Measurements from ENCODE around the gene IRF2.

IRF2 gene

GRCh38 chr4:184400891-184401290 lies 73.5 kb downstream of the IRF2 start:
- Histone ChIP-seq H3K36me3 (ENCODE audit: control insufficient read depth, insufficient read depth, low read length) (peaks cover 31% of the 10 kb centered on the region), H3K27me3 (replicated peaks; ENCODE audit: control insufficient read depth, insufficient read depth, low read length) (no peaks in the 10 kb centered on the region), H3K4me3 (replicated peaks; ENCODE audit: low read depth, low read length) (no peak overlapping the region)
- no peak for TF ChIP-seq CTCF (IDR thresholded peaks at IDR 0.05; ENCODE audit: insufficient read depth, low read length, poor library complexity, severe bottlenecking)
- DNase-seq (ENCODE audit: extremely low read depth, insufficient read length), result no peak

- no peak for TF ChIP-seq CTCF (IDR thresholded peaks at IDR 0.05; ENCODE audit: insufficient read depth, low read length, poor library complexity, severe bottlenecking)
- H3K4me3 ChIP-seq (replicated peaks; ENCODE audit: low read depth, low read length), result no peak overlapping the region
- peaks cover 29% of the 10 kb centered on the region for H3K36me3 ChIP-seq (ENCODE audit: control insufficient read depth, insufficient read depth, low read length)
- no peaks in the 10 kb centered on the region for H3K27me3 ChIP-seq (replicated peaks; ENCODE audit: control insufficient read depth, insufficient read depth, low read length)
- DNase-seq (ENCODE audit: extremely low read depth, insufficient read length), result no peak
Observed at GRCh38 chr4:184400375-184400870, 73.9 kb downstream of the IRF2 start.

DNA sequence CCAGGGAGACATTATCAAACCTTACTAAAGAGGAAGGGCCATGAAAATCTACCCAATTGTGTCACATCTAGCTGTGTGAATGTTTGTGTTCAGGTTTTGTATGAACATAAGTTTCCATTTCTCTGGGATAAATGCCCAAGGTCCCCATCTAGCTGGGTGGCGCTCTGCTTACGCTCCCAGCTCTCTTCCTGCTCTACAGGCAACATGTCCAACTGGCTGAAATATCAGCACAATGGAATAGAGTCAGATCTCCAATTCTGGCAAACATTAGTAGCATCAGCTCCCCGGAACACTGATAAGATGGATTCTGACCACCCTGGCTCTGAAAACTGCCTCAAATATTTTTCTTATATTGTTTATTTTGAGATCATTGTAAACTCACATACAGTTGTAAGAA lies 74.8 kb downstream of the IRF2 start:
- no peaks in the 10 kb centered on the region for H3K27me3 ChIP-seq (replicated peaks; ENCODE audit: control insufficient read depth, insufficient read depth, low read length)
- H3K36me3 ChIP-seq (ENCODE audit: control insufficient read depth, insufficient read depth, low read length), result peaks cover 23% of the 10 kb centered on the region
- no peak for TF ChIP-seq CTCF (IDR thresholded peaks at IDR 0.05; ENCODE audit: insufficient read depth, low read length, poor library complexity, severe bottlenecking)
- no peak for DNase-seq (ENCODE audit: extremely low read depth, insufficient read length)
- no peak overlapping the region for H3K4me3 ChIP-seq (replicated peaks; ENCODE audit: low read depth, low read length)

DNA sequence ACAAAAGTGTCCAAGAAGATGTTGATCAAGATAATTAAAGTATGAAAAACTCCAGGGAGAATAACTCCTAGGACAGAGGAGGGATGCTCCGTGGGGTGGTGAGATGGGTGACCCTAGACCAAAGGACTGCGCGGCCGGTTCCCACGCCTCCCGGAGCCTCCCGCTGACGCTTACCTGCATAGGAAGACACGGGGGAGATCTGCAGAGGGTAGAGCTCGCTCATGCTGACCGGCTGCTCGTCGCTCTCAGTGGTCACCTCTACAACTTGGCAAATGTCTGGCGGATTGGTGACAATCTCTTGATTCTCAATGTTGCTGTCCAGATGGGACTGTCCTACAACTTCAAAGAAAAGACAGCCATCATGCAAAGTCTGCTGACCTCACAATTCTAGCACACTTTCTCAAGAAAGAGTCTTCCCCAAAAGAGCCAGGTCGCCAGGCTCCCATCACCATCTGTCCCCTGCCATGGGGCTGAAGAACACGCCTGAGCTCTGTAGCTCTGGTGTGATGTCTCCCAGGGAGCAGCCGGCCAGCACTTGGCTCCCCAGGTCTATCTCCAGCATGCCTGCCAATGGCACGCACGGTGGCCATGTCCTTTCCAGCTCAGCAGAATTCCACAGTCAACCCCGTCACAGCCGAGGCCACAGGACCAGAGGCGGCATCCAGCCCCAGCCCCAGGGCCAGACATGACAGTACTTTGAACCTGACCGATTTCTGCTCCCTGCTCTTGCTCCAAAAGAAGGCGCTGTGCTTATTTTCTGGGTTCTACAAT lies 75.4 kb downstream of the IRF2 start:
- no peaks in the 10 kb centered on the region for H3K27me3 ChIP-seq (replicated peaks; ENCODE audit: control insufficient read depth, insufficient read depth, low read length)
- H3K36me3 ChIP-seq (ENCODE audit: control insufficient read depth, insufficient read depth, low read length), result peaks cover 25% of the 10 kb centered on the region
- TF ChIP-seq CTCF (IDR thresholded peaks at IDR 0.05; ENCODE audit: insufficient read depth, low read length, poor library complexity, severe bottlenecking), result no peak
- no peak for DNase-seq (ENCODE audit: extremely low read depth, insufficient read length)
- H3K4me3 ChIP-seq (replicated peaks; ENCODE audit: low read depth, low read length), result no peak overlapping the region

GRCh38 chr4:184397516-184398163 lies 76.7 kb downstream of the IRF2 start:
- Histone ChIP-seq H3K36me3 (ENCODE audit: control insufficient read depth, insufficient read depth, low read length) (peaks cover 30% of the 10 kb centered on the region), H3K27me3 (replicated peaks; ENCODE audit: control insufficient read depth, insufficient read depth, low read length) (no peaks in the 10 kb centered on the region), H3K4me3 (replicated peaks; ENCODE audit: low read depth, low read length) (no peak overlapping the region)
- no peak for TF ChIP-seq CTCF (IDR thresholded peaks at IDR 0.05; ENCODE audit: insufficient read depth, low read length, poor library complexity, severe bottlenecking)
- no peak for DNase-seq (ENCODE audit: extremely low read depth, insufficient read length)

Measured in GM06990 (cell line).